IMR-90 (cell line): ENCODE data around the gene PRSS3. TPM values are rescaled to one million over a fixed set of nuclear protein-coding genes. Genes with fewer than 3 reads are reported as not detected.

Experiments used
- ATAC-seq: fragments of 200-7000 bp; cut with Tn5 transposase; 2 replicates; pipeline ENCODE4 v1.9.1; 2020; ENCODE audit warnings: low read depth, mild to moderate bottlenecking, moderate library complexity
- BruUV-seq: library from RNA; stranded (reverse); fragments of 400-500 nt; replicated peaks from 2 replicates; lab custom pipeline; 2021; lab: Mats Ljungman, UMichigan
- CTCF ChIA-PET: fragments of 300-600 bp; formaldehyde crosslinking; extraction: SDS; loops from one replicate; lab custom pipeline; 2021; ENCODE audit warnings: antibody characterized with exemption; lab: Yijun Ruan, JAX
- POLR2A ChIA-PET: fragments of 300-600 bp; sonication (Branson Sonifier 250); formaldehyde crosslinking; loops from one replicate; lab custom pipeline; 2022; ENCODE audit warnings: antibody characterized with exemption; ENCODE audit not compliant: unreplicated experiment; lab: Charles Lee
- DNase-seq: peaks from one replicate; pipeline ENCODE4 v3.0.0; 2013
- H2AFZ ChIP-seq: replicated peaks from 2 replicates; pipeline ENCODE3; 2013; ENCODE audit warnings: low read length, mild to moderate bottlenecking; ENCODE audit not compliant: poor library complexity
- H2AK5ac ChIP-seq: 2 replicates; pipeline ENCODE4 v1.6.1; 2013; ENCODE audit warnings: low read depth, low read length, inconsistent platforms
- H2AK9ac ChIP-seq: replicated peaks from 2 replicates; pipeline ENCODE3; 2013; ENCODE audit warnings: mild to moderate bottlenecking, low read depth, low read length, moderate library complexity; ENCODE audit not compliant: poor library complexity
- H2BK120ac ChIP-seq: 2 replicates; pipeline ENCODE4 v1.6.1; 2013; ENCODE audit warnings: low read depth, low read length, inconsistent platforms
- H2BK15ac ChIP-seq: 3 replicates; pipeline ENCODE4 v1.6.1; 2013; ENCODE audit warnings: low read depth, low read length, inconsistent platforms
- H2BK20ac ChIP-seq: 2 replicates; pipeline ENCODE4 v1.6.1; 2013; ENCODE audit warnings: low read depth, mild to moderate bottlenecking, inconsistent platforms, low read length, moderate library complexity
- H2BK5ac ChIP-seq: 2 replicates; pipeline ENCODE4 v1.6.1; 2013; ENCODE audit warnings: mild to moderate bottlenecking, low read depth, low read length, inconsistent platforms; ENCODE audit not compliant: poor library complexity, severe bottlenecking
- H3K14ac ChIP-seq: replicated peaks from 2 replicates; pipeline ENCODE4 v1.6.1; 2013; ENCODE audit warnings: low read depth, low read length, inconsistent platforms
- H3K18ac ChIP-seq: 2 replicates; pipeline ENCODE4 v1.6.1; 2013; ENCODE audit warnings: low read depth, low read length, control low read depth
- H3K23ac ChIP-seq: 2 replicates; pipeline ENCODE4 v1.6.1; 2013; ENCODE audit warnings: low read depth, low read length, inconsistent platforms
- H3K27ac ChIP-seq: 2 replicates; pipeline ENCODE4 v1.5.1; 2013; ENCODE audit warnings: mild to moderate bottlenecking, control low read depth, low read length; ENCODE audit not compliant: insufficient read depth
- H3K27me3 ChIP-seq: 2 replicates; pipeline ENCODE4 v1.6.1; 2013; ENCODE audit warnings: low read length; ENCODE audit not compliant: control insufficient read depth, insufficient read depth
- H3K36me3 ChIP-seq: 2 replicates; pipeline ENCODE4 v1.6.1; 2013; ENCODE audit warnings: low read length, mixed read lengths; ENCODE audit not compliant: control insufficient read depth, insufficient read depth
- H3K4ac ChIP-seq: 2 replicates; pipeline ENCODE4 v1.6.1; 2013; ENCODE audit warnings: low read depth, low read length, inconsistent platforms
- H3K4me1 ChIP-seq: 2 replicates; pipeline ENCODE4 v1.6.1; 2013; ENCODE audit warnings: low read length, mixed read lengths; ENCODE audit not compliant: control insufficient read depth, insufficient read depth
- H3K4me2 ChIP-seq: 2 replicates; pipeline ENCODE4 v1.6.1; 2013; ENCODE audit warnings: low read depth, mild to moderate bottlenecking, control low read depth, low read length, moderate library complexity
- H3K4me3 ChIP-seq: 2 replicates; pipeline ENCODE4 v1.5.1; 2013; ENCODE audit warnings: low read depth, mild to moderate bottlenecking, control low read depth, low read length, moderate library complexity; ENCODE audit not compliant: insufficient read depth
- H3K56ac ChIP-seq: 2 replicates; pipeline ENCODE4 v1.6.1; 2013; ENCODE audit warnings: low read length, inconsistent platforms; ENCODE audit not compliant: insufficient read depth; ENCODE audit errors: extremely low read depth
- H3K79me1 ChIP-seq, 2 experiments: 2 replicates each; pipeline ENCODE4 v1.6.1; 2013; ENCODE audit warnings: low read length in 2 of 2, inconsistent platforms in 1 of 2, low read depth in 1 of 2
- H3K9ac ChIP-seq: 2 replicates; pipeline ENCODE4 v1.6.1; 2013; ENCODE audit warnings: low read depth, low read length, control low read depth
- H3K9me1 ChIP-seq: 2 replicates; pipeline ENCODE4 v1.6.1; 2013; ENCODE audit warnings: low read length, inconsistent platforms; ENCODE audit not compliant: insufficient read depth
- H3K9me3 ChIP-seq: 2 replicates; pipeline ENCODE4 v1.6.1; 2013; ENCODE audit warnings: low read length; ENCODE audit not compliant: control insufficient read depth, insufficient read depth
- H4K20me1 ChIP-seq: 2 replicates; pipeline ENCODE4 v1.6.1; 2013; ENCODE audit warnings: low read length, inconsistent platforms; ENCODE audit not compliant: insufficient read depth
- H4K5ac ChIP-seq: 2 replicates; pipeline ENCODE4 v1.6.1; 2013; ENCODE audit warnings: mild to moderate bottlenecking, low read depth, low read length, control low read depth
- H4K8ac ChIP-seq, 2 experiments: 2 replicates each; pipeline ENCODE4 v1.6.1; 2013; ENCODE audit warnings: low read depth in 2 of 2, low read length in 2 of 2, control low read depth in 1 of 2, inconsistent platforms in 1 of 2
- H4K91ac ChIP-seq: 2 replicates; pipeline ENCODE4 v1.6.1; 2013; ENCODE audit warnings: low read depth, low read length, inconsistent platforms; ENCODE audit not compliant: insufficient read depth
- ELK1 ChIP-seq: fragments of 150-350 bp; IDR thresholded peaks from 2 replicates; pipeline ENCODE4 v1.6.1; 2016; ENCODE audit warnings: low read depth, mild to moderate bottlenecking, low read length, moderate library complexity, borderline replicate concordance
- MAZ ChIP-seq: IDR thresholded peaks from 2 replicates; pipeline ENCODE4 v1.6.1; 2012; ENCODE audit warnings: low read depth, mild to moderate bottlenecking, low read length, improper control_type of control experiment, moderate library complexity, borderline replicate concordance
- WGBS, 2 experiments: methylation state at CpG; one replicate each; pipeline versions ENCODE4 v1.1.5 to v1.1.7; 2013; ENCODE audit warnings: missing lambda C conversion rate in 2 of 2; ENCODE audit not compliant: insufficient read length in 1 of 2; ENCODE audit errors: extremely low coverage in 2 of 2; 5-methylcytosine and 5-hydroxymethylcytosine counted together
- dilution Hi-C: fragments of 300-500 bp; cut with HindIII; formaldehyde crosslinking; loops from one replicate; pipeline ENCODE4 v1.14.3; 2018; ENCODE audit warnings: low sequenced_read_pairs; ENCODE audit not compliant: unreplicated experiment
- in situ Hi-C: fragments of 300-500 bp; cut with MboI; formaldehyde crosslinking; loops from 3 replicates; pipeline ENCODE4 v1.14.3; 2019; ENCODE audit warnings: low sequenced_read_pairs, inconsistent platforms, mixed read lengths
- intact Hi-C: fragments of 100-400 bp; cut with micrococcal nuclease; formaldehyde crosslinking; loops from 2 replicates; pipeline ENCODE4 v1.10.0; 2022
- polyA plus RNA-seq, 3 experiments: library from polyadenylated mRNA; depleted of rRNA; stranded (reverse); fragments of >200 nt; gene quantifications; 2 replicates each; pipeline ENCODE4 v1.2.3, GENCODE V29; 2012; ENCODE audit warnings: low replicate concordance in 1 of 3
- total RNA-seq: library from RNA; depleted of rRNA; stranded (reverse); fragments of >200 nt; gene quantifications from 2 replicates; pipeline ENCODE4 v1.2.3, GENCODE V29; 2012

The PRSS3 gene
- total and polyA plus RNA-seq, 2 of the 4 experiments (the other 2 are of a cell fraction): 7.0 to 26.9 TPM

GRCh38 chr9:33843312-33843961, 48.1 kb downstream of the PRSS3 start:
- H3K79me1 ChIP-seq: peaks cover 0 to 67% of the 10 kb centered on the region in 2 experiments
- ChIA-PET POLR2A (interaction anchor here (0.6 kb wide), 1 partner anchor 10 kb away, joined by 7 read pairs; no protein-coding TSS in a partner anchor), CTCF (interaction anchor here (0.9 kb wide), 1 partner anchor 29 kb away, joined by 4 read pairs; no protein-coding TSS in a partner anchor)
- H2BK5ac ChIP-seq: no peak overlapping the region
- H3K9me1 ChIP-seq: 0 out of 2 replicates have a peak, but pooled peaks cover 3% of the 10 kb centered on the region
- WGBS, 2 experiments: no CpG with 5 or more reads among the region's 5 CpGs
- H3K4ac ChIP-seq: no peak overlapping the region
- no peak overlapping the region for H4K8ac ChIP-seq
- no peak overlapping the region for H3K9ac ChIP-seq
- H2AFZ ChIP-seq: no peak overlapping the region
- H3K23ac ChIP-seq: no peak overlapping the region
- no peak overlapping the region for H3K56ac ChIP-seq
- DNase-seq: no peak
- no peak overlapping the region for H4K5ac ChIP-seq
- intact Hi-C loops: no loop called here
- TF ChIP-seq MAZ: no peak
- TF ChIP-seq ELK1: no peak
- H3K27me3 ChIP-seq: no peaks in the 10 kb centered on the region
- no peak overlapping the region for H2AK5ac ChIP-seq
- H2AK9ac ChIP-seq: no peak overlapping the region
- in situ Hi-C loops: no loop called here
- dilution Hi-C loops: no loop called here
- H3K4me3 ChIP-seq: no peak overlapping the region
- peaks cover 92% of the 10 kb centered on the region for H4K20me1 ChIP-seq
- H3K27ac ChIP-seq: no peak overlapping the region
- H3K14ac ChIP-seq: no peak overlapping the region
- H3K4me2 ChIP-seq: no peak overlapping the region
- no peaks in the 10 kb centered on the region for H3K36me3 ChIP-seq
- H4K91ac ChIP-seq: no peak overlapping the region
- peaks cover 6% of the 10 kb centered on the region for H3K4me1 ChIP-seq
- no peak overlapping the region for H2BK120ac ChIP-seq
- H3K9me3 ChIP-seq: no peaks in the 10 kb centered on the region
- no peak for ATAC-seq
- no TSS peak for BruUV-seq
- H3K18ac ChIP-seq: no peak overlapping the region
- H2BK20ac ChIP-seq: no peak overlapping the region
- H2BK15ac ChIP-seq: no peak overlapping the region
